Muscle layer of colon (tissue), 2 donors: Measurements from ENCODE around the gene PCBD2.
"Not testable (repeated sequence)": the region's sequence is repeated elsewhere in the genome, so short reads cannot be mapped to it uniquely, and the experiment has no call there.

Source experiments
- H3K27ac ChIP-seq: one replicate; pipeline ENCODE4 v1.7.0; 2013; ENCODE audit warnings: low read depth, mild to moderate bottlenecking, low read length, moderate library complexity
- H3K27me3 ChIP-seq, 2 donors: one replicate each; pipeline ENCODE4 v1.7.0; 2013; ENCODE audit warnings: low read length in 2 of 2, mild to moderate bottlenecking in 2 of 2; ENCODE audit not compliant: insufficient read depth in 2 of 2, control insufficient read depth in 1 of 2
- H3K36me3 ChIP-seq: one replicate; pipeline ENCODE4 v1.7.0; 2013; ENCODE audit warnings: mild to moderate bottlenecking, low read length; ENCODE audit not compliant: insufficient read depth
- H3K4me1 ChIP-seq: one replicate; pipeline ENCODE4 v1.7.0; 2013; ENCODE audit warnings: mild to moderate bottlenecking, low read length; ENCODE audit not compliant: insufficient read depth
- H3K4me3 ChIP-seq, 2 donors: one replicate each; pipeline ENCODE4 v1.7.0; 2013; ENCODE audit warnings: low read length in 2 of 2, low read depth in 1 of 2, mild to moderate bottlenecking in 1 of 2, moderate library complexity in 1 of 2
- H3K9ac ChIP-seq: one replicate; pipeline ENCODE4 v1.7.0; 2013; ENCODE audit warnings: low read length
- H3K9me3 ChIP-seq: one replicate; pipeline ENCODE4 v1.7.0; 2013; ENCODE audit warnings: mild to moderate bottlenecking, low read length
- donor health status: abdominal sarcoma.
- donor health status: Adenocarcinoma of cecum.

PCBD2 gene

GRCh38 chr5:134993161-134993560, 88.2 kb downstream of the PCBD2 start:
- H3K4me1 ChIP-seq, result no peaks in the 10 kb centered on the region
- H3K27me3 ChIP-seq, result no peaks in the 10 kb centered on the region
- H3K36me3 ChIP-seq, result no peaks in the 10 kb centered on the region
- no peak overlapping the region for H3K4me3 ChIP-seq
- H3K9me3 ChIP-seq, result no peaks in the 10 kb centered on the region
- H3K9ac ChIP-seq, result no peak overlapping the region
- H3K27ac ChIP-seq, result no peak overlapping the region

GRCh38 chr5:134994560-134995156, 89.7 kb downstream of the PCBD2 start:
- Histone ChIP-seq H3K9ac (no peak overlapping the region), H3K36me3 (no peaks in the 10 kb centered on the region), H3K4me3 (no peak overlapping the region), H3K9me3 (no peaks in the 10 kb centered on the region), H3K27ac (no peak overlapping the region), H3K4me1 (no peaks in the 10 kb centered on the region), H3K27me3 (no peaks in the 10 kb centered on the region)

- Histone ChIP-seq H3K36me3 (no peaks in the 10 kb centered on the region), H3K4me1 (no peaks in the 10 kb centered on the region), H3K4me3 (no peak overlapping the region), H3K9me3 (no peaks in the 10 kb centered on the region), H3K27ac (no peak overlapping the region), H3K9ac (no peak overlapping the region), H3K27me3 (no peaks in the 10 kb centered on the region)
Measured at GRCh38 chr5:134995850-134996402, 91.0 kb downstream of the PCBD2 start.

- H3K9ac ChIP-seq, result no peak overlapping the region
- no peaks in the 10 kb centered on the region for H3K9me3 ChIP-seq
- H3K4me3 ChIP-seq, result no peak overlapping the region
- no peaks in the 10 kb centered on the region for H3K4me1 ChIP-seq
- no peaks in the 10 kb centered on the region for H3K27me3 ChIP-seq
- no peaks in the 10 kb centered on the region for H3K36me3 ChIP-seq
- no peak overlapping the region for H3K27ac ChIP-seq
Measured at GRCh38 chr5:134997015-134997414, 92.1 kb downstream of the PCBD2 start.

GRCh38 chr5:134998068-134998467, 93.1 kb downstream of the PCBD2 start:
- H3K9ac ChIP-seq, H3K36me3 ChIP-seq, H3K9me3 ChIP-seq, H3K4me1 ChIP-seq, H3K4me3 ChIP-seq, H3K27ac ChIP-seq, H3K27me3 ChIP-seq: not testable (repeated sequence)

GRCh38 chr5:135004376-135004775, 99.4 kb downstream of the PCBD2 start:
- H3K36me3 ChIP-seq, result no peaks in the 10 kb centered on the region

GRCh38 chr5:135005076-135005475, 100.1 kb downstream of the PCBD2 start:
- no peaks in the 10 kb centered on the region for H3K4me1 ChIP-seq
- H3K27me3 ChIP-seq, result no peaks in the 10 kb centered on the region
- no peak overlapping the region for H3K27ac ChIP-seq
- H3K9ac ChIP-seq, result no peak overlapping the region
- no peaks in the 10 kb centered on the region for H3K36me3 ChIP-seq
- H3K4me3 ChIP-seq, result no peak overlapping the region
- H3K9me3 ChIP-seq, result no peaks in the 10 kb centered on the region

More at GRCh38 chr5:135004376-135004775, 99.4 kb downstream of the PCBD2 start:
- Histone ChIP-seq H3K4me3 (no peak overlapping the region), H3K27ac (no peak overlapping the region), H3K9me3 (no peaks in the 10 kb centered on the region), H3K27me3 (no peaks in the 10 kb centered on the region), H3K9ac (no peak overlapping the region), H3K4me1 (no peaks in the 10 kb centered on the region)

- no peaks in the 10 kb centered on the region for H3K36me3 ChIP-seq
- H3K4me1 ChIP-seq, result peaks cover 3% of the 10 kb centered on the region
- H3K9me3 ChIP-seq, result no peaks in the 10 kb centered on the region
- H3K9ac ChIP-seq, result no peak overlapping the region
- H3K4me3 ChIP-seq, result no peak overlapping the region
- no peak overlapping the region for H3K27ac ChIP-seq
- no peaks in the 10 kb centered on the region for H3K27me3 ChIP-seq
Measured at GRCh38 chr5:135007305-135007704, 102.4 kb downstream of the PCBD2 start.

GRCh38 chr5:135007749-135008363, 102.9 kb downstream of the PCBD2 start:
- H3K36me3 ChIP-seq, result no peaks in the 10 kb centered on the region
- H3K27ac ChIP-seq, result no peak overlapping the region
- H3K4me3 ChIP-seq, result no peak overlapping the region
- H3K9me3 ChIP-seq, result no peaks in the 10 kb centered on the region
- peaks cover 8% of the 10 kb centered on the region for H3K4me1 ChIP-seq
- no peak overlapping the region for H3K9ac ChIP-seq
- H3K27me3 ChIP-seq, result no peaks in the 10 kb centered on the region

- Histone ChIP-seq H3K4me3 (no peak overlapping the region), H3K9ac (no peak overlapping the region), H3K27me3 (no peaks in the 10 kb centered on the region), H3K36me3 (no peaks in the 10 kb centered on the region), H3K4me1 (peaks cover 15% of the 10 kb centered on the region), H3K27ac (no peak overlapping the region), H3K9me3 (no peaks in the 10 kb centered on the region)
Measured at GRCh38 chr5:135008556-135008955, 103.6 kb downstream of the PCBD2 start.

- H3K4me3 ChIP-seq, result no peak overlapping the region
- no peak overlapping the region for H3K27ac ChIP-seq
- no peaks in the 10 kb centered on the region for H3K9me3 ChIP-seq
- H3K36me3 ChIP-seq, result no peaks in the 10 kb centered on the region
- no peak overlapping the region for H3K9ac ChIP-seq
- no peaks in the 10 kb centered on the region for H3K27me3 ChIP-seq
- peaks cover 21% of the 10 kb centered on the region for H3K4me1 ChIP-seq
Measured at GRCh38 chr5:135008981-135009735, 104.2 kb downstream of the PCBD2 start.
